Activated CD8-positive, alpha-beta T cell treated with anti-CD3 and anti-CD28 coated beads for 36 hours (primary cell): ENCODE results near the gene DDX21. TPM values are rescaled to one million over a fixed set of nuclear protein-coding genes. Genes with fewer than 3 reads are reported as not detected.

Source experiments
- ATAC-seq: fragments of 200-7000 bp; cut with Tn5 transposase; one replicate; pipeline ENCODE4 v1.10.0; 2021; ENCODE audit warnings: mild to moderate bottlenecking, moderate library complexity
- CTCF ChIA-PET: fragments of 350-600 bp; sonication (Branson Sonifier 250); formaldehyde crosslinking; loops from one replicate; lab custom pipeline; 2021; ENCODE audit warnings: antibody characterized with exemption; lab: Charles Lee
- POLR2A ChIA-PET: fragments of 350-600 bp; sonication (Branson Sonifier 250); formaldehyde crosslinking; loops from one replicate; lab custom pipeline; 2021; ENCODE audit warnings: antibody characterized with exemption; lab: Charles Lee
- DNase-seq: peaks from one replicate; pipeline ENCODE4 v3.0.0-alpha.2; 2020
- H3K27ac Mint-ChIP-seq: one replicate; pipeline ENCODE4 v1.8.0; 2021; ENCODE audit warnings: mild to moderate bottlenecking, mixed read lengths
- H3K27me3 Mint-ChIP-seq: one replicate; pipeline ENCODE4 v1.8.0; 2021; ENCODE audit warnings: mixed read lengths
- H3K36me3 Mint-ChIP-seq: one replicate; pipeline ENCODE4 v1.8.0; 2021; ENCODE audit warnings: low read depth, mixed read lengths
- H3K4me1 Mint-ChIP-seq: one replicate; pipeline ENCODE4 v1.8.0; 2021; ENCODE audit warnings: low read depth, mixed read lengths
- H3K4me3 Mint-ChIP-seq: one replicate; pipeline ENCODE4 v1.8.0; 2021; ENCODE audit warnings: mild to moderate bottlenecking, moderate library complexity, mixed read lengths
- H3K9me3 Mint-ChIP-seq: one replicate; pipeline ENCODE4 v1.8.0; 2021; ENCODE audit warnings: mixed read lengths
- CTCF ChIP-seq: fragments of 200-600 bp; IDR thresholded peaks from one replicate; pipeline ENCODE4 v1.8.0; 2022; ENCODE audit warnings: antibody characterized with exemption, mild to moderate bottlenecking
- intact Hi-C: fragments of 100-400 bp; cut with micrococcal nuclease; formaldehyde crosslinking; loops from one replicate; pipeline ENCODE4 v1.10.0; 2022
- total RNA-seq, 2 experiments: library from RNA; stranded (reverse); gene quantifications; one replicate each; pipeline ENCODE4 v1.2.3, GENCODE V29; 2021

DDX21 gene
- total RNA-seq, 2 experiments from 2014 or later, result 192 to 194 TPM

GRCh38 chr10:68989317-68989990, 33.5 kb downstream of the DDX21 start:
- POLR2A ChIA-PET, result interaction anchor here (0.8 to 2.7 kb wide), 11 partner anchors 12 to 198 kb away, joined by 3 to 11 read pairs (median 4); partner anchors contain the start of genes DDX21 and SRGN
- DNase-seq, result no peak

GRCh38 chr10:68992636-68993440, 36.9 kb downstream of the DDX21 start:
- DNase-seq, result no peak
- no peak for ATAC-seq
- Mint-ChIP-seq H3K4me3 (no peak overlapping the region), H3K27ac (peak overlapping the region; percentile 10), H3K36me3 (peaks cover 15% of the 10 kb centered on the region), H3K9me3 (no peaks in the 10 kb centered on the region), H3K27me3 (no peaks in the 10 kb centered on the region), H3K4me1 (peaks cover 61% of the 10 kb centered on the region)
- CTCF ChIA-PET, result interaction anchor here (0.8 to 1.5 kb wide), 2 partner anchors 12 to 101 kb away, joined by 3 to 7 read pairs; no protein-coding TSS in a partner anchor
- POLR2A ChIA-PET, result interaction anchor here (0.5 to 1.4 kb wide), 3 partner anchors 9 to 103 kb away, joined by 3 to 4 read pairs (median 3); no protein-coding TSS in a partner anchor
- TF ChIP-seq CTCF, result no peak
- intact Hi-C loops, result no loop called here

More at GRCh38 chr10:68989317-68989990, 33.5 kb downstream of the DDX21 start:
- no peak for ATAC-seq
- TF ChIP-seq CTCF, result no peak
- Mint-ChIP-seq H3K9me3 (no peaks in the 10 kb centered on the region), H3K27me3 (no peaks in the 10 kb centered on the region), H3K27ac (peak overlapping the region; percentile 95), H3K4me3 (peak overlapping the region; percentile 98), H3K4me1 (peaks cover 54% of the 10 kb centered on the region), H3K36me3 (peaks cover 24% of the 10 kb centered on the region)
- intact Hi-C loops, result no loop called here
- CTCF ChIA-PET, result interaction anchor here (0.7 to 1.7 kb wide), 7 partner anchors 9 to 115 kb away, joined by 3 to 6 read pairs (median 3); no protein-coding TSS in a partner anchor

GRCh38 chr10:68997211-68997610, 41.2 kb downstream of the DDX21 start:
- H3K9me3 Mint-ChIP-seq, result no peaks in the 10 kb centered on the region
- intact Hi-C loops, result loop anchor here (2.0 kb wide), 1 partner anchor 92 kb away; the partner anchor contains the start of gene SRGN

GRCh38 chr10:69004821-69005220, 48.9 kb downstream of the DDX21 start:
- Mint-ChIP-seq H3K27me3 (no peaks in the 10 kb centered on the region), H3K27ac (no peak overlapping the region), H3K36me3 (no peaks in the 10 kb centered on the region), H3K9me3 (no peaks in the 10 kb centered on the region), H3K4me3 (no peak overlapping the region), H3K4me1 (peaks cover 9% of the 10 kb centered on the region)
- POLR2A ChIA-PET, result interaction anchor here (1.0 to 3.0 kb wide), 4 partner anchors 83 to 105 kb away, joined by 3 to 21 read pairs (median 7); partner anchors contain the start of gene SRGN
- peak; percentile 78 for TF ChIP-seq CTCF
- ATAC-seq (peak; percentile 64), DNase-seq (no peak)
- intact Hi-C loops, result loop anchor here (2.0 to 5.0 kb wide), 2 partner anchors 88 to 217 kb away; partner anchors contain the start of gene HKDC1
- CTCF ChIA-PET, result interaction anchor here (0.7 to 4.2 kb wide), 33 partner anchors 10 to 292 kb away, joined by 3 to 97 read pairs (median 5); partner anchors contain the start of genes DDX21, HKDC1 and SRGN

More at GRCh38 chr10:68997211-68997610, 41.2 kb downstream of the DDX21 start:
- H3K4me3 Mint-ChIP-seq, result peak overlapping the region; percentile 8
- ChIA-PET POLR2A (no interaction called here), CTCF (no interaction called here)
- ATAC-seq, result peak; percentile 17
- TF ChIP-seq CTCF, result no peak
- DNase-seq, result peak; percentile 20
- peaks cover 2% of the 10 kb centered on the region for H3K36me3 Mint-ChIP-seq
- peaks cover 47% of the 10 kb centered on the region for H3K4me1 Mint-ChIP-seq
- no peaks in the 10 kb centered on the region for H3K27me3 Mint-ChIP-seq
- H3K27ac Mint-ChIP-seq, result peak overlapping the region; percentile 93
